ENCODE measurements around the gene CFI.
A peak's percentile ranks its signal among the peaks of the same experiment; 100 is the strongest.

CFI gene

DNA sequence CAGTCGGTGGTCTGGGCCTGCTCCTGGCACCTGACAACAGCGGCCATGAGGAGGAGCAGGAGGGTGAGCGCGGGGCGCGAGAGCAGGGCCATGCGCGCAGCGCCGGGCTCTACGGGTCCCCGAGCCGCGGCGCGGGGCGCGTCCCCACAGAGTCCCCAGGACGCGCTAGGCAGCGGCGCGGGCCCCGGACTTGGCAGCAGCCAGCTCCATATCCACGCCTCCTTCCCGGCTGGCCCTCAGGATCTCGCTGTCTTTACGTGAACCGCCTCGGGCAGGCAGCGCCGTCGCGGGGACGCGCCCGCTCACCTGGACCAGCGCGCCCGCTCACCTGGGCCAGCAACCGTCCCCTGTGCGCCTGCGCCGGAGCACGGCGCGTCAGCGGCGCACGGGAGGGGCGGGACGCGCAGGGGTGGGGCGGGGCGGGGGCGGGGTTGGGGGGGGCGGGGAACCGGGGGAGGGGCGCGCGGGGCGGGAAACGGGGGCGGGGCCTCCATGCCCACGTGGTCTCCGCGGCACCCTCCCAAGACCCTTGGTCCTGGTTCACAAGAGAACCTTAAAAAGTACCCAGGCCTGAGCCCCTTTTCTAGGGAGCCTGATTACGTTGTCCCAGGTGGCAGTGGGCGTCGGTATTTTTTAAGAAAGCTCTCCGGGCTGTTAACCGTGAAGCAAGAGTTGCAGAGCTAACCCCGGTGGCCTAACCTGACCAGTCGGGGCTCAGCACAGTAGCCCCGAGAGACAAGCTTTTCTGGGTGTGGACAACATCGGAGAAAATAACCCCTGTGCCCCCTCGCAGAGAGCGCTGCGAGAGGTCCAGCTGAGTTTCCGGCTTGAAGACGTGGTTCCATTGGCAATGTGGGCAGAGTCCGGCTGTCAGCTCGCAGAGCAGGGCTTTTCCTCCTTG, 71.8 kb downstream of the CFI start, which contains the start of gene PLA2G12A:
TSS of gene PLA2G12A (minus strand) at position 353 of the 901 bp plus-strand sequence. CDS start at position 92, 261 bp downstream.
- DNase-seq, result no peak

DNA sequence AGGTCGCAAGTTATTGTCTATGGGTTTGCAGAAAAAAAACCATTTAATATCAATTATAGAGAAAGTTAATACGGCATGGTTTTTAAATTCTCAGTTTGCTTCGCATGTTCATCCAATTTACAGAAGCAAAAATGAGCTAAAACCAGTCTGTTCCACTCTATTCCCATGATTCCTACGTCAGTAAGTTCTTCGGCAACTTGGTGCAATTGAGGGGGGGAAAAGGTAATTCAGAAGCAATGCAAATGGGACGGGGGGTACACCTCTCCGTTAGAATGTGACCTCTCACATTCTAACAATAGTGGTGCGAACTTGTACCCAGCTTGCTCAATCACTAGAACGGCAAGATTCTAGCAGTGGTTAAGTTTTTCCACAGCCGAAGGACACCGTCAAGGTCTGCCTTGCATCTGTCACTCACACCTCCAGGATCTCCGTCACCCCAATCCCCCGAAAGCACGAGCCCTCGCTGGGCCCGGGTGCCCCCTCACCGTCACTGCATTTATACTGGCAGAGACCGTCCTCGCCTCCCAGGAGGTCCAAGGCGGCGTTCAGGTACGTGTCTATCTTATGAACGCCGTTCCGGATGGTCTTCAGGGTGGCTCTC, 72.6 kb downstream of the CFI start:
- no peak for DNase-seq

DNA sequence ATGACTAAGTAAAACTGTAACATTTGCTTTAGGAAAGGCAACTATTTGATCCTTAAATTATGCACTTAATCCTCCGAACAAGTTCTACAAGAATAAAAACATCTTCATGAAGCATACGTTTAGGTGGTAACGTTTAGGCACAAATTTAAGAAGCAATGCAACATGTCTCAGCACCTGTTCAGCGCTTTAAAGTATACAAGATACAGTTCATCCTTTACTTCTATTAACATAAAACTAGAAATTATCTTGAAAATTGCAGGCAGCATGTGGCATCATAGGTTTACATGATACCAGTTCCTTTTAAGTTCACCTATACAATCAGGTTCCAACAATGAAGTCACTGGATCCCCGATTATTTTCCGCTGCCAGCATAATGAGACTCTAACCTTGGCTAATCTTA, 73.4 kb downstream of the CFI start:
- DNase-seq, result no peak

DNA sequence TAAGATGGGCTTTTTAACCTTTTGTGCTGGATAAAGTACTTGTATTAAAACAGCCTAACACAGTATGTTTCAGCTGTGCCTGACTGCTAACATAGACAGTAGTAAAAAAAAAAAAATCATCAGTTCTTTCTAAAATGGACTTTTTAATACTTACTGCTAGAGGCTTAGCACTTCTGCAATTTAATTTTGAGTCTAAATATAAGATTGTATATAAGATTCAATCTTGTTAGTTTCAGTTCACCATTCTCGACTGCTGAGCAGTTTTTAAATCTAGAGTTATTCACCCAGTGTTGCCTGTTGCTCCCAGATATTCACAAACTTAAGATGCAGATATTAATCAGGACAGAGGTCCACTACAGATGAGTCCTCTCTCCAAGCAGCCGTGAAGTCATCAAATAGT, 78.7 kb downstream of the CFI start:
- DNase-seq, result no peak

DNA sequence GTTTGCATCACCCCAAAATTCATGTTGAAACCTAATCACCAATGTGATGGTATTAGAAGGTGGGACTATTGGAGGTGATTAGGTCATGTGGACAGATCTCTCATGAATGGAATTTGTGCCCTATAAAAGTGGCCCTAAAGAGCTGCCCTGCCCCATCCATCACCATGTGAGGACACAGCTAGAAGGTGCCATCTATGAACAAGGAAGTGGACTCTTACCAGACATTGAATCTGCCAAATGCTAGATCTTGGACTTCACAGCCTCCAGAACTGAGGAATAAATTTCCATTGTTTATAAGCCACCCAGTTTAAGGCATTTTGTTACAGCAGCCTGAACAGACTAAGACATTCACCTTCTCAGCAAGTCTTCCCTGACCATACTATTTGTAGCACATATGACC, 79.4 kb downstream of the CFI start:
- DNase-seq, result no peak

DNA sequence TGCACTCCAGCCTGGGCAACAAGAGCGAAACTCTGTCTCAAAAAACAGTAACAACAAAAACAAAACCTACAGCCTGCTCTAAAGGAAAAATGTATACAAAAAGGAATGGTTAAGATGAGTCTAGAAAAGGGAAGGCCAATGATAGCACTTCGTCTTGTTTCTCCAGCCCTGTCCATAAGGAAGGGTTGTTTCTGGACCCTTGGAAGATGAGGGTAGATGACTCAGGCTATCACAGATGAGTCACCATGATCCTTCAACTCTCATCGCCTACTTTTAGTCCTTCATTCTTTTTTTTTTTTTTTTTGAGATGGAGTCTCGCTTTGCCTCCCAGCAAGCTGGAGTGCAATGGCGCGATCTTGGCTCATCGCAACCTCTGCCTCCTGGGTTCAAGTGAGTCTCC, 80.8 kb downstream of the CFI start:
- no peak for DNase-seq

DNA sequence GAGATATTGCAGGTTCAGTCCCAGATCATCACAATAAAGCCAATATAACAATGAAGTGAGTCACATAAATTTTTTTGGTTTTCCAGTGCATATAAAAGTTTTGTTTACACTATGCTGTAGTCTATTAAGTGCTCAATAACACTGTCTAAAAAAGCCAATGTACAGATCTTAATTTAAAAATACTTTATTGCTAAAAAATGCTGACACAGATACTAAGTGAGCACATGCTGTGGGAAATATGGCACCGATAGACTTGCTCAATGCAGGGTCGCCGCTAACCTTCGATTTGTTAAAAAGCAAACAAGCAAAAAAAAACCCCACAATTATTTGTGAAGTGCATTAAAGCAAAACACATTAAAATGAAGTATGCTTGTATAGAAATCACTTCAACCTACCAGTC, 82.2 kb downstream of the CFI start:
- DNase-seq, result no peak

DNA sequence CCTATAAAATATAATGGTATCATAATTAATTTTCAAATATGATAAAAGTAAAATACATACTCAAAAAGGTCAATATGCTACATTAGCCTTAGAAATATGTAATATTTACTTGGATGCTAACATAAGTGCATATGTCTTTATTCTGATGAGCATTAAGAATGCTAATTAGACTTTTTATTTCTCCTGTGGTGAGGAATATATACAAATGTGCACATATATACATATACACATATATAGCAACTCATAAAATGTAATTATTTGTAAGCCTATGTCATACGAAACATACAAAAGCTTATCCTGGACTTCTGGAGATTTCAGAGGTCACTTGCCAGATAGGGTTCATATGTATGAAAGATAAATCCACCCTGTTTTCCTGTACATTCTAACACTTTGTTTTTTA, 83.0 kb downstream of the CFI start:
- DNase-seq, result no peak

DNA sequence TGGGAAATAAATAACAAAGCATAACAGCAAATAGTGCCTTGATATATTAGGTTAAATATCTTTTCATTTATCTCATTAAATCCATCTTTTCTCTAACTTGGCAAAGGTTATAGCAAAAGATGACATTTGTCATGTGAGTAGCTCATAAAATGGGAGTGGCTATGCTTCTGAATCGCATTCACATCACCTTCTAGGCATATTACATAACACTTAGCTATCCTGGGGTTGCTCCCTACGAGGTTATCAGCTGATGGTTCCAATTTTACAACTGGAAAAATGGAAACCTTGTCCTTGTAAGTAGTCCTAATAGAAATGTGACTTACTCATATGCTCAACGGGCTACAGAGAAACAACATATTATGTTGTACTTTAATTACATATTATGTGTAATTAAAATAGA, 88.3 kb downstream of the CFI start:
- no peak for DNase-seq

DNA sequence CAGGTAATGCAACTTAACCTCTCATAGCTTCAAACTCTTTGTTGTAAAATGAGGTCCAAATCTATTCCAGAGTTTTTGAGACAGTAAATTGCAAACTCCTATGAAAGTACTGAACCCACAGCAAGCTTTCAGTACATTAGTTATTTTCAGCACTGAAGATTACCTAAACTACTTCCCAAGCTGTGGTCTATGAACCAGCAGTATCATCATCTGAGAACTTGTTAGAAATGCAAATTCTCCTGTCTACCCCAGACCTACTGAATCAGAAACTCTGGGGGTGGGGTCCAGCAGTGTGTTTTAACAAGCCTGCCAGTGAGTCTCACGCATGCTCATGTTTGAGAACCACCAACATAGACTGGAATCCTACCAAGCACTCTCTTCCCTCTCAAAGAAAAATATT, 92.8 kb downstream of the CFI start:
- DNase-seq, result no peak

DNA sequence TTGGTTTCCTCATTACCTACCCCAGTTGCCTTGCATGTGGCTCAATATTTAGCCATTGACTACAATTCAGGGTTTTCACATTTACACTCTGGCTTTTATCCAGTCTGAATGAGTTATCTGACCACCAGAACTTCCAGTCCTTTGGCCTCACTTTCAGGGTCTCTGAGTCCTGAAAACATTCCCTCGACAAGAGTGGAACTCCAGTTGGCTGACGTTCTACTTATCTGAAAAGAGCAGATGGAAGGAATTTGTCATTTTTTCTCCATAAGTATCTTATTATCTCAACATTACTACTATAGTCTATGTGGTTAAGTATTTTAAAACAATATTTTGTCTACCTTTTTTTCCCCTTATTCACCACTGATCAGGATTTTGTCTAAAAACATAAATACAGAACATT, 93.4 kb downstream of the CFI start:
- no peak for DNase-seq

DNA sequence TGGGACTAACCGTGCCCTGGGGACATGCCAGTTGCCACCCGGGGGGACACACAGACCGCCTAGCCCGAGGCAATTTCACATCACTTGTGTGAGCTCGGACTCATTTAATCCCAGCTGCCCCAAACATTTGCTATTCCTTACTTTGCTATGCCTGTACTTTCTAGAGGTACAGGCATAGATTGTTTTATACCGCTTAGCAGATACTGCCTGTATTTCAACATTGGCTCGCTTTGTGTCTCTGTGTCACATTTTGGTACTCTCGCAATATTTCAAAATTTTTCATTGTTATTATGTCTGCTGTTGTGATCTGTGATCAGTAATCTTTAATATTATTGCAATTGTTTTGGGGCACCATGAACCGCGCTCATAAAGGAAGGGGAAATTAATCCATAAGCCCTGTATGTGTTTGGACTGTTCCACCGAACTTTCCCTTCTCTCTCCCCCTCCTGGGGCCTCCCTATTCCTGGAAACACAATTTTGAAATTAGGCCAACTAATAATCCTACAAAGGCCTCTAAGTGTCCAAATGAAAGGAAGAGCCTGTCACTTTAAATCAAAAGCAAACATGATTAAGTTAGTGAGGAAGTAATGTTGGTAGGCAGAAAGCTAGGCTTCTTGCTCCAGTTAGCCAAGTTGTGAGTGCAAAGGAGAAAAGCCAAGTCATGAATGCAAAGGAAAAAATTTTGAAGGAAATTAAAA, 98.0 kb downstream of the CFI start:
- no peak for DNase-seq

DNA sequence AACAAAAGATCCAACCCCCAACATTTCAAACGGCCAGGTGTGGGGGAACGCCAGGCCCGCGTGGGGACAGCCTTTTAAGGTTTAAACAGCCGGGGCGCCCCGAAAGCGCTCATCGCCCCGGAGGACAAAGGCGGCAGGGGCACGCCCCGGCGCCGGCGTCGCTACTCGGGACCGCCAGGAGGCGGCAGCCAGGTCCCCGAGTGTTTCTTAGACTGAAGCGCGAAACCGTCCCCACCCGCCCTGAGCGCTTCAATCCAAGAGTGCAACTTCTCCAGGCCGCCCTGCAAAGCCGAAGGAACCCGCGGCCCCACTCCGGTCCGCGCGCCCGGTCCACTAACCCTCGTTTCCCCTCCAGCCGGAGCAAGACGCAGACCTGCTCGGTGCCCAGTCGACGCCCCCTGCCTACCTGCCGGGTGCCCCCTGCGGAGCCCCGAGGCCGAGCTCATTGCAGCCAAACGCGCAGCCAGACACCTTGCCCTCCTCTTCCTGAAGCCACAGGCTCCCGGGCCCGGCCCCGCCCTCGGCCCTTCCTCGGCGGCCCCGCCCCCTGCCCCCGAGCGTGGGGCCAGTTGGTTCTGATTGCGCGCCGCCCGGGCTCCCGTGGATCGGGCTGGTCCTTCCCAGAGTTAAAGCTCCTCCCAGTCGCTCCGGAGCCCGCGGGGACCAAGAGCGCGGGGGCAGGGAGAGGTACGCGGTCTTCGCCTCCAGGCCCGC, 98.7 kb downstream of the CFI start, which contains the start of gene CASP6:
TSS of gene CASP6 (minus strand) at position 496 of the 714 bp plus-strand sequence. CDS start at position 446, 50 bp downstream.
- peak; percentile 28 for DNase-seq

DNA sequence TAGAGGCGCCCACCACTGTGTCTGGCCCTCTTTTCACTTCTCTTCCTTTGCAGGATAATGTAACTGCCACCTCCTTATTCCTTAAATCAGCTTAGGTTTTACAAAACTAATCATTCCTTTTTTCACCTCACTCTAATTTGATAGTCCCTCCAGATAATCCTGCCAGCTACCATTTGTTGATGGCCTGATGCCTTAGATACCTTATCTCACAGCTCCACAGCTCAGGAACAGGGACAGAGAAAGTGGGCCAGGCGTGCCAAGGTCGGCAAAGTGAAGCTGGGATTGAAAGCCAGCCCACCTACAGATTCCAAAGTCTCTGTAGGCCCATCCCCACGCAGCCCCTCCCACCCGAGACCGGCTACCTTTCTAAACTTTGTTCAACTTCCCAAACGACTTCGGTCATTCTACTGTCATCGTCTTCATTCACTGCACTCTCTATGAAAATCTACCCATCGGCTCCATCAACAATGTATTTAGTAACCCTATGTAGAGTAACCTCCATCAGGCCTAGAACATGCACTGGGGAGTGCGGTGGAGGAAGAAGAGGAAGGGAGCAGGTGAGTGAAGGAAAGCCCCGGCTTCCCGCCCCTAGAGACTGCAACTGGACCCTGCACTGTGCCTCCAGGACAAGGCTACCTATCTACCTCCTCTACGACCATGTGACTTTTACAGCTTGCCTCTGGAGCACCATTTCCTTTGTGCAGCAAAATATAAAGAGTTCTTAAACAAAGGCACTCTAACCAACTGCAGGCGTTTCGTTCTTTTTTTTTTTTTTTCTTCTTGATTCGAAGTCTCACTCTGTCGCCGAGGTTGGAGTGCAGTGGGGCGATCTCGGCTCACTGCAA, 100.0 kb downstream of the CFI start:
- no peak for DNase-seq

DNA sequence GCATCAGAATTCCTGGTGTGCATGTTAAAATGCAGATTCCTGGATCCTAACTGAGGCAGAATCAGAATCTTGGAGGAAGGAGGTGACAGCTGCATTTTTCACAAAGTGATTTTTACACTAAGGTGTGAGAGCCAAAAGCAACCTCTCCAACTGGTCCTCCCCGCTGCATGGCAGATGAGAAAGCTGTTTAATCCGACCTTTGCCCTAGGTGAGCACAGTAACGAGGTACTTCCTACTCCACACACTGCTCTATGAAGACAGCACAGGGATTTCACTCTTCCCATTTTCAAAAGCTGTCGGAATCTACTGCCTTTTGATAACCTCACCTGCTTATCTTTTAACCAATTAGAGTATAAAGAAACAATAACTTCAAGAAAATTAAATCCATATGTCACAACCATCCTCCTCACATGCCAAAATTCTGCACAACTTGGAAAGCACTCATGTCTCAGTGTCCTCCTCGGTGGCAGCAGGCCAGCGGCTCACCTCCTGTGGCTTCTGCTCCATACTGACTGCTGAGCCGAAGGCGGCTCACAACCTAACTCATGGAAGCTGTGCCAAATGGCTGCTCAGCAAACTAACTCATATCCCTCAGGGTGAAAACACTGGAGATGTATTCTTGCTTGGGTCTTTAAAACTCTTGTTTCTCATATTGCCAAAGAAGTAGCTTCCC, 102.1 kb downstream of the CFI start:
- no peak for DNase-seq

DNA sequence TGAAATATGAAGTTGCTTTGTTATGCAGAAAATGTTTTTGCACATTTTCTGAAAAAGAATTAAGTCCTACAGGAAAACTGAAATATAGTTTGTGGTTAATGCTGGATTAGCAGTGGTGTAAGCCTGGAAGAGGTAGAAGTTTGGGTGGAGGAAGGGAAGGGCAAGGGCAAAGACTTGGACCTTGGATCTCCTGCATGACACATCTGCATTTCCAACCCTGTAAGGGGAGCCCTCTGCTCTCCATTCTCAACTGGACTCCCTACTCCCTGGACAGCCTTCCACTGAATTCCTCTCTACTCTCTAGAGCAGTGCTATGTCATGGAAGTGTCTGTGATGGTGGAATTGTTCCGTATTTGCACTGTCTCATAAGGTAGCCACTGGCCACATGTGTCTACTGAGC, 103.1 kb downstream of the CFI start:
- DNase-seq, result no peak

DNA sequence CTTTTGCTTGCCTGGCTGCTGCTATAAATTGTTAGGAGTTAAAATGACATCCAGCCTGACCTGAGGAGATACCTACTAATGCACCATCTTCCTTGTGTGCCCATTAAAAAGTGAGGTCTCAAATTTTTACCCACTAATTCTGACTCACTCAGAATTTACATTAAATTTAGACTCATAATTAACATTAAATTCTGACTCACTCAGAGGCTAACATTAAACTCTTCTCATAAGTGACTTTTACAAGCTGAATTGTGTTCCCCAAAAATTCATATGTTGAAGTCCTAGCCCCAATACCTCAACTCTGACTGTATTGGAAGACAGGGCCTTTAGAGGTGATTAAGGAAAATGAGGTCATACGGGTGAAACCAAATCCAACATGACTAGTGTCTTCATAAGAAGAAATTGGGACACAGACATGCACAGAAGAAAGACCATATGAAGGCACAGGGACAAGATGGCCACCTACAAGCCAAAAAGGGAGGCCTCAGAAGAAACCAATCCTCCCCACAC, 110.3 kb downstream of the CFI start:
- DNase-seq, result no peak

All from DMS 273 treated with DMSO at 0.1 percent for 48 hours (cell line).